Nephron progenitor cell (in vitro differentiated cells): Measurements from ENCODE around the gene NUMB.
A peak's percentile ranks its signal among the peaks of the same experiment; 100 is the strongest.

Experiments used
- DNase-seq: peaks from one replicate; pipeline ENCODE4 v3.0.0; 2021
- H3K27ac Mint-ChIP-seq: 2 replicates; pipeline ENCODE4 v1.8.0; 2021; ENCODE audit warnings: mild to moderate bottlenecking, moderate library complexity, mixed read lengths
- H3K27me3 Mint-ChIP-seq: 2 replicates; pipeline ENCODE4 v1.8.0; 2021; ENCODE audit warnings: mild to moderate bottlenecking, low read depth, mixed read lengths; ENCODE audit not compliant: poor library complexity
- H3K36me3 Mint-ChIP-seq: 2 replicates; pipeline ENCODE4 v1.8.0; 2021; ENCODE audit warnings: low read depth, mixed read lengths
- H3K4me1 Mint-ChIP-seq: 2 replicates; pipeline ENCODE4 v1.8.0; 2021; ENCODE audit warnings: mixed read lengths
- H3K4me3 Mint-ChIP-seq: 2 replicates; pipeline ENCODE4 v1.8.0; 2021; ENCODE audit warnings: mild to moderate bottlenecking, moderate library complexity, mixed read lengths
- H3K9me3 Mint-ChIP-seq: 2 replicates; pipeline ENCODE4 v1.8.0; 2021; ENCODE audit warnings: mild to moderate bottlenecking, moderate library complexity, mixed read lengths
- CTCF ChIP-seq: fragments of 200-600 bp; sonication (generic); IDR thresholded peaks from 2 replicates; pipeline ENCODE4 v1.5.0; 2021; ENCODE audit warnings: antibody characterized with exemption

NUMB gene

GRCh38 chr14:73307261-73307660, 151.1 kb downstream of the NUMB start:
- no peak for DNase-seq
- no peak for TF ChIP-seq CTCF
- Mint-ChIP-seq H3K27me3 (no peaks in the 10 kb centered on the region), H3K27ac (no peak overlapping the region), H3K4me1 (peaks cover 5% of the 10 kb centered on the region), H3K9me3 (no peaks in the 10 kb centered on the region), H3K36me3 (peaks cover 11% of the 10 kb centered on the region), H3K4me3 (no peak overlapping the region)

- no peak for DNase-seq
- Mint-ChIP-seq H3K27me3 (no peaks in the 10 kb centered on the region), H3K27ac (no peak overlapping the region), H3K4me1 (no peaks in the 10 kb centered on the region), H3K4me3 (no peak overlapping the region), H3K36me3 (peaks cover 11% of the 10 kb centered on the region), H3K9me3 (no peaks in the 10 kb centered on the region)
- no peak for TF ChIP-seq CTCF
These were observed 152.8 kb downstream of the NUMB start for GRCh38 chr14:73305499-73305898.

GRCh38 chr14:73295198-73295796, 163.0 kb downstream of the NUMB start:
- H3K9me3 Mint-ChIP-seq, result no peaks in the 10 kb centered on the region
- no peak overlapping the region for H3K4me3 Mint-ChIP-seq

GRCh38 chr14:73293782-73294781, 164.3 kb downstream of the NUMB start:
- no peaks in the 10 kb centered on the region for H3K9me3 Mint-ChIP-seq
- no peaks in the 10 kb centered on the region for H3K4me1 Mint-ChIP-seq
- no peaks in the 10 kb centered on the region for H3K27me3 Mint-ChIP-seq
- no peak overlapping the region for H3K27ac Mint-ChIP-seq
- DNase-seq, result no peak
- TF ChIP-seq CTCF, result no peak
- H3K4me3 Mint-ChIP-seq, result no peak overlapping the region
- H3K36me3 Mint-ChIP-seq, result peaks cover 26% of the 10 kb centered on the region

More at GRCh38 chr14:73295198-73295796, 163.0 kb downstream of the NUMB start:
- Mint-ChIP-seq H3K36me3 (peaks cover 24% of the 10 kb centered on the region), H3K27ac (no peak overlapping the region), H3K27me3 (no peaks in the 10 kb centered on the region), H3K4me1 (no peaks in the 10 kb centered on the region)
- peak; percentile 79 for TF ChIP-seq CTCF
- DNase-seq, result no peak

- Mint-ChIP-seq H3K27ac (no peak overlapping the region), H3K9me3 (no peaks in the 10 kb centered on the region), H3K4me3 (no peak overlapping the region), H3K4me1 (no peaks in the 10 kb centered on the region), H3K36me3 (peaks cover 40% of the 10 kb centered on the region), H3K27me3 (no peaks in the 10 kb centered on the region)
- no peak for DNase-seq
- no peak for TF ChIP-seq CTCF
These were observed 168.1 kb downstream of the NUMB start for GRCh38 chr14:73290279-73290678.
